Prostate gland (tissue), 2 donors: ENCODE measurements around the gene COL11A2.

Source experiments
- POLR2A ChIP-seq: fragments of 450-650 bp; IDR thresholded peaks from one replicate; pipeline ENCODE4 v1.6.1; 2016; ENCODE audit warnings: antibody characterized with exemption, mild to moderate bottlenecking
- POLR2AphosphoS5 ChIP-seq: sonication (generic); formaldehyde crosslinking; IDR thresholded peaks from one replicate; pipeline ENCODE4 v1.6.1; 2017; ENCODE audit warnings: antibody characterized with exemption
- TF ChIP-seq, protein P1 (sequence below), 4 experiments: fragments of 200-600 bp in 2 of 4; fragments of 450-650 bp in 2 of 4; sonication (generic) in 2 of 4; IDR thresholded peaks; 1 replicate in 3 of 4; 2 replicates in 1 of 4; pipeline ENCODE4 v1.5.1; 2016 to 2019; ENCODE audit warnings: antibody characterized with exemption in 4 of 4, mild to moderate bottlenecking in 2 of 4, moderate library complexity in 2 of 4

DNA sequence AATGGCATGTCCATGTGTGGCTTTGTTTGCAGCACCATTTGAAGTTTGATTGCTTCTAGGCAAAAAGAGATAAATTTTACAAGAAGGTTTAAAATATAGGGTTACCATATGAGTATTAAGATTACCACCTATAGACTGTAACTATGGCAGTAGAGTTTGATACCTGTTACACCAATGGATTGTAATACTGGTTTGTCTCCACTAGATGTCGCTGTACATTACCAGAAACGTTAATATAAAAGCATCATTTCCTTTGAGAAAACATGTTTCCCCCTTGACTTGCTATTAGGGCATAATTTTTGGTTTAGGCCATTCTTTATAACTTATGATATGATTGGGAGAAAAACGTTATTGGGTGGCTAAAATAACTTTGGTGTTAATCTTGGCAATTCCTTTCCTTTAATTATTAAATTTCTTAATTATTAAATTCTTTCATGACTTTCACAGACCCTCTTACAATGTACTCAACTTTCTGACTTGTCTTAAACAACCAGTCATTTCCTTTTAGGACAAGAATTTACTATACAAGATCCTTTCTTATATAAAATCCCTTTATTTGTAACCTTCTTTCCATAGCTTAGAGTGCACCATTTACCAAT, 73.6 kb downstream of the COL11A2 start:
- TF ChIP-seq, protein P1, sequence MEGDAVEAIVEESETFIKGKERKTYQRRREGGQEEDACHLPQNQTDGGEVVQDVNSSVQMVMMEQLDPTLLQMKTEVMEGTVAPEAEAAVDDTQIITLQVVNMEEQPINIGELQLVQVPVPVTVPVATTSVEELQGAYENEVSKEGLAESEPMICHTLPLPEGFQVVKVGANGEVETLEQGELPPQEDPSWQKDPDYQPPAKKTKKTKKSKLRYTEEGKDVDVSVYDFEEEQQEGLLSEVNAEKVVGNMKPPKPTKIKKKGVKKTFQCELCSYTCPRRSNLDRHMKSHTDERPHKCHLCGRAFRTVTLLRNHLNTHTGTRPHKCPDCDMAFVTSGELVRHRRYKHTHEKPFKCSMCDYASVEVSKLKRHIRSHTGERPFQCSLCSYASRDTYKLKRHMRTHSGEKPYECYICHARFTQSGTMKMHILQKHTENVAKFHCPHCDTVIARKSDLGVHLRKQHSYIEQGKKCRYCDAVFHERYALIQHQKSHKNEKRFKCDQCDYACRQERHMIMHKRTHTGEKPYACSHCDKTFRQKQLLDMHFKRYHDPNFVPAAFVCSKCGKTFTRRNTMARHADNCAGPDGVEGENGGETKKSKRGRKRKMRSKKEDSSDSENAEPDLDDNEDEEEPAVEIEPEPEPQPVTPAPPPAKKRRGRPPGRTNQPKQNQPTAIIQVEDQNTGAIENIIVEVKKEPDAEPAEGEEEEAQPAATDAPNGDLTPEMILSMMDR (IDR thresholded peaks at IDR 0.05), result peak; percentile 65 to 91 (median 90)
- TF ChIP-seq POLR2A (no peak), POLR2AphosphoS5 (no peak)
